Body of pancreas (tissue), 4 donors: ENCODE results near the gene GPR52. TPM values are rescaled to one million over a fixed set of nuclear protein-coding genes. Genes with fewer than 3 reads are reported as not detected.

Source experiments
- ATAC-seq: fragments of 150-250 bp; one replicate; pipeline ENCODE4 v1.9.1; 2016
- DNase-seq, 4 donors: peaks; one replicate each; pipeline ENCODE4 v3.0.0-alpha.2; 2019
- H3K27ac ChIP-seq, 4 donors: fragments of 200-600 bp; sonication (generic); 1 replicate in 3 of 4; 2 replicates in 1 of 4; pipeline versions ENCODE4 v1.5.1 to v1.6.1; 2016 to 2019; ENCODE audit warnings: mild to moderate bottlenecking in 1 of 4, mixed read lengths in 1 of 4, moderate library complexity in 1 of 4
- H3K27me3 ChIP-seq, 2 donors: fragments of 200-600 bp; sonication (generic); one replicate each; pipeline ENCODE4 v1.6.0; 2016; ENCODE audit warnings: mild to moderate bottlenecking in 1 of 2
- H3K36me3 ChIP-seq, 2 donors: fragments of 200-600 bp; sonication (generic); replicated peaks in 1 of 2; 2 replicates each; pipeline ENCODE4 v1.5.1; 2016; ENCODE audit warnings: low read depth in 2 of 2; ENCODE audit not compliant: insufficient read depth in 1 of 2
- H3K4me1 ChIP-seq: fragments of 200-600 bp; sonication (generic); one replicate; pipeline ENCODE4 v1.6.0; 2016
- H3K4me3 ChIP-seq, 2 donors: fragments of 200-600 bp; sonication (generic); 1 replicate in 1 of 2; 2 replicates in 1 of 2; pipeline ENCODE4 v1.5.1; 2016 to 2019
- H3K9me3 ChIP-seq, 3 donors: fragments of 200-600 bp; sonication (generic); 1 replicate in 2 of 3; 2 replicates in 1 of 3; pipeline ENCODE4 v1.5.1; 2016
- CTCF ChIP-seq, 7 experiments: fragments of 450-650 bp in 4 of 7; fragments of 200-600 bp in 3 of 7; sonication (generic) in 3 of 7; IDR thresholded peaks; one replicate each; pipeline ENCODE4 v1.5.1; 2016 to 2019; ENCODE audit warnings: antibody characterized with exemption in 7 of 7
- POLR2A ChIP-seq, 3 donors: fragments of 450-650 bp; IDR thresholded peaks; one replicate each; pipeline ENCODE4 v1.6.1; 2016; ENCODE audit warnings: antibody characterized with exemption in 3 of 3, mild to moderate bottlenecking in 2 of 3
- WGBS, 2 donors: methylation state at CpG; one replicate each; pipeline ENCODE4 v1.1.5; 2017; 5-methylcytosine and 5-hydroxymethylcytosine counted together
- intact Hi-C: fragments of 100-400 bp; cut with DNase I; formaldehyde crosslinking; loops from one replicate; pipeline ENCODE4 v1.15.1; 2023
- total RNA-seq, 2 donors: library from RNA; depleted of rRNA; stranded (reverse); fragments of >200 nt; gene quantifications; one replicate each; pipeline ENCODE4 v1.1.0, GENCODE V29; 2016

GPR52 gene
- 1 to 10 TPM; 3.3 to 3.9 TPM for total RNA-seq

GRCh38 chr1:174447866-174448530 is at the start of gene GPR52:
Gene GPR52, plus strand, starts transcription at chr1:174447964. Its CDS starts 148 bp downstream, at chr1:174448112.
- Histone ChIP-seq H3K4me3 (no peak within 1 kb of the TSS), H3K27me3 (no peaks in the 10 kb centered on the region), H3K27ac (no peak within 1 kb of the TSS), H3K9me3 (no peaks in the 10 kb centered on the region), H3K4me1 (no peaks in the 10 kb centered on the region), H3K36me3 (no peaks in the 10 kb centered on the region)
- WGBS, 2 donors = 80 to 85% methylated on average over 11 of the region's 11 CpGs
- no peak for ATAC-seq
- intact Hi-C loops = no loop called here
- no peak for TF ChIP-seq CTCF (IDR thresholded peaks at IDR 0.05)
- no peak for TF ChIP-seq POLR2A (IDR thresholded peaks at IDR 0.05)
- DNase-seq = no peak

GRCh38 chr1:174398246-174398645 is 49.5 kb upstream of the GPR52 start:
- DNase-seq (no peak), ATAC-seq (no peak)
- Histone ChIP-seq H3K4me3 (no peak overlapping the region), H3K27me3 (no peaks in the 10 kb centered on the region), H3K4me1 (no peaks in the 10 kb centered on the region), H3K9me3 (no peaks in the 10 kb centered on the region), H3K27ac (no peak overlapping the region), H3K36me3 (no peaks in the 10 kb centered on the region)
- TF ChIP-seq CTCF (IDR thresholded peaks at IDR 0.05) (no peak), POLR2A (IDR thresholded peaks at IDR 0.05) (no peak)
- intact Hi-C loops = no loop called here
- WGBS, 2 donors = 93 to 96% methylated on average over 4 of the region's 4 CpGs

- TF ChIP-seq CTCF (IDR thresholded peaks at IDR 0.05) = no peak
- no peak for TF ChIP-seq POLR2A (IDR thresholded peaks at IDR 0.05)
- H3K4me3 ChIP-seq = no peak overlapping the region
- intact Hi-C loops = no loop called here
- no peaks in the 10 kb centered on the region for H3K36me3 ChIP-seq
- WGBS, 2 donors = 29 to 30% methylated on average over 1 of the region's 1 CpG
- H3K27ac ChIP-seq = no peak overlapping the region
- H3K27me3 ChIP-seq = no peaks in the 10 kb centered on the region
- no peaks in the 10 kb centered on the region for H3K9me3 ChIP-seq
- DNase-seq = no peak
- ATAC-seq = no peak
- no peaks in the 10 kb centered on the region for H3K4me1 ChIP-seq
Observed at GRCh38 chr1:174399211-174399610, 48.6 kb upstream of the GPR52 start.

- TF ChIP-seq CTCF (IDR thresholded peaks at IDR 0.05) (no peak), POLR2A (IDR thresholded peaks at IDR 0.05) (no peak)
- ATAC-seq (no peak), DNase-seq (no peak)
- no peaks in the 10 kb centered on the region for H3K9me3 ChIP-seq
- H3K4me3 ChIP-seq = no peak overlapping the region
- intact Hi-C loops = no loop called here
- H3K36me3 ChIP-seq = no peaks in the 10 kb centered on the region
- H3K27me3 ChIP-seq = no peaks in the 10 kb centered on the region
- no peaks in the 10 kb centered on the region for H3K4me1 ChIP-seq
- 89 to 92% methylated on average over 4 of the region's 4 CpGs for WGBS, 2 donors
- H3K27ac ChIP-seq = no peak overlapping the region
Observed at GRCh38 chr1:174401075-174401474, 46.7 kb upstream of the GPR52 start.

GRCh38 chr1:174405219-174405618 is 42.5 kb upstream of the GPR52 start:
- intact Hi-C loops = no loop called here
- H3K9me3 ChIP-seq = no peaks in the 10 kb centered on the region
- no peaks in the 10 kb centered on the region for H3K27me3 ChIP-seq
- no peak for TF ChIP-seq POLR2A (IDR thresholded peaks at IDR 0.05)
- no peak for TF ChIP-seq CTCF (IDR thresholded peaks at IDR 0.05)
- ATAC-seq (no peak), DNase-seq (no peak)
- 87 to 88% methylated on average over 1 of the region's 1 CpG for WGBS, 2 donors
- no peak overlapping the region for H3K27ac ChIP-seq
- no peak overlapping the region for H3K4me3 ChIP-seq
- no peaks in the 10 kb centered on the region for H3K4me1 ChIP-seq
- no peaks in the 10 kb centered on the region for H3K36me3 ChIP-seq
